ENCODE results near the gene RAP1GAP.

RAP1GAP gene

GRCh38 chr1:21596174-21596573 is 73.0 kb downstream of the RAP1GAP start:
- H3K4me3 ChIP-seq, result no peak overlapping the region
- H3K27me3 ChIP-seq, result no peaks in the 10 kb centered on the region; a peak in 1 of 22 replicates
- H3K4me2 ChIP-seq, result no peak overlapping the region
- no peak overlapping the region for H3K27ac ChIP-seq
- H4K20me1 ChIP-seq, result peaks cover 0 to 46% (median 0%) of the 10 kb centered on the region in 11 experiments; a peak in 7 of 22 replicates
- H3K36me3 ChIP-seq, result no peaks in the 10 kb centered on the region
- H3K4me1 ChIP-seq, result 0 out of 20 replicates have a peak, but pooled peaks cover 0 to under 1% (median 0%) of the 10 kb centered on the region in 10 experiments
- no peaks in the 10 kb centered on the region for H3K9me3 ChIP-seq (replicated peaks in 1 of 11)
- H3K9ac ChIP-seq, result no peak overlapping the region
- no peak for TF ChIP-seq Cebpa-rat (IDR thresholded peaks at IDR 0.05)

- Histone ChIP-seq H3K27ac (no peak overlapping the region), H3K36me3 (no peaks in the 10 kb centered on the region), H3K4me2 (no peak overlapping the region), H3K4me3 (no peak overlapping the region), H4K20me1 (peaks cover 0 to 49% (median 0%) of the 10 kb centered on the region in 11 experiments; a peak in 7 of 22 replicates), H3K27me3 (peaks cover 0 to 1% (median 0%) of the 10 kb centered on the region in 11 experiments; a peak in 1 of 22 replicates), H3K4me1 (peaks cover 0 to 10% (median 6%) of the 10 kb centered on the region in 10 experiments; a peak in 11 of 20 replicates), H3K9ac (no peak overlapping the region), H3K9me3 (replicated peaks in 1 of 11) (no peaks in the 10 kb centered on the region)
- no peak for TF ChIP-seq Cebpa-rat (IDR thresholded peaks at IDR 0.05)
Observed at GRCh38 chr1:21594935-21595897, 73.9 kb downstream of the RAP1GAP start.

GRCh38 chr1:21594501-21594900 is 74.7 kb downstream of the RAP1GAP start:
- H3K27me3 ChIP-seq, result peaks cover 0 to 7% (median 0%) of the 10 kb centered on the region in 11 experiments; a peak in 1 of 22 replicates
- TF ChIP-seq Cebpa-rat (IDR thresholded peaks at IDR 0.05), result no peak
- no peaks in the 10 kb centered on the region for H3K9me3 ChIP-seq (replicated peaks in 1 of 11)
- no peaks in the 10 kb centered on the region for H3K36me3 ChIP-seq
- H3K4me3 ChIP-seq, result no peak overlapping the region
- H4K20me1 ChIP-seq, result peaks cover 0 to 49% (median 0%) of the 10 kb centered on the region in 11 experiments; a peak in 7 of 22 replicates
- H3K27ac ChIP-seq, result no peak overlapping the region
- H3K4me1 ChIP-seq, result peaks cover 0 to 15% (median 9%) of the 10 kb centered on the region in 10 experiments; a peak in 11 of 20 replicates
- no peak overlapping the region for H3K4me2 ChIP-seq
- no peak overlapping the region for H3K9ac ChIP-seq

- Histone ChIP-seq H3K9me3 (replicated peaks in 1 of 11) (no peaks in the 10 kb centered on the region), H3K27me3 (0 out of 22 replicates have a peak, but pooled peaks cover 0 to 7% (median 0%) of the 10 kb centered on the region in 11 experiments), H3K9ac (no peak overlapping the region), H3K36me3 (no peaks in the 10 kb centered on the region), H4K20me1 (peaks cover 0 to 46% (median 0%) of the 10 kb centered on the region in 11 experiments; a peak in 6 of 22 replicates), H3K4me3 (no peak overlapping the region), H3K27ac (no peak overlapping the region), H3K4me1 (peaks cover 0 to 15% (median 9%) of the 10 kb centered on the region in 10 experiments; a peak in 11 of 20 replicates), H3K4me2 (no peak overlapping the region)
- TF ChIP-seq Cebpa-rat (IDR thresholded peaks at IDR 0.05), result no peak
Observed at GRCh38 chr1:21593231-21593630, 75.9 kb downstream of the RAP1GAP start.

- H3K27ac ChIP-seq, result no peak overlapping the region
- no peak overlapping the region for H3K9ac ChIP-seq
- H3K4me3 ChIP-seq, result no peak overlapping the region
- no peaks in the 10 kb centered on the region for H3K9me3 ChIP-seq (replicated peaks in 1 of 11)
- TF ChIP-seq Cebpa-rat (IDR thresholded peaks at IDR 0.05), result no peak
- H3K4me1 ChIP-seq, result peaks cover 0 to 25% (median 11%) of the 10 kb centered on the region in 10 experiments; a peak in 12 of 20 replicates
- H4K20me1 ChIP-seq, result peaks cover 0 to 46% (median 0%) of the 10 kb centered on the region in 11 experiments; a peak in 7 of 22 replicates
- no peak overlapping the region for H3K4me2 ChIP-seq
- peaks cover 0 to 7% (median 0%) of the 10 kb centered on the region in 11 experiments; a peak in 1 of 22 replicates for H3K27me3 ChIP-seq
- no peaks in the 10 kb centered on the region for H3K36me3 ChIP-seq
Observed at GRCh38 chr1:21592086-21592865, 76.9 kb downstream of the RAP1GAP start.

GRCh38 chr1:21590934-21591333 is 78.2 kb downstream of the RAP1GAP start:
- H3K4me2 ChIP-seq, result peak overlapping the region in 6 of 11 experiments; percentile 15 to 60 (median 40); a peak in 8 of 22 replicates
- H3K27ac ChIP-seq, result no peak overlapping the region
- H3K36me3 ChIP-seq, result no peaks in the 10 kb centered on the region
- H3K9ac ChIP-seq, result no peak overlapping the region
- no peak overlapping the region for H3K4me3 ChIP-seq
- H3K9me3 ChIP-seq (replicated peaks in 1 of 11), result no peaks in the 10 kb centered on the region
- H3K4me1 ChIP-seq, result peaks cover 0 to 38% (median 22%) of the 10 kb centered on the region in 10 experiments; a peak in 14 of 20 replicates
- H4K20me1 ChIP-seq, result peaks cover 0 to 38% (median 0%) of the 10 kb centered on the region in 11 experiments; a peak in 7 of 22 replicates
- no peak for TF ChIP-seq Cebpa-rat (IDR thresholded peaks at IDR 0.05)
- peaks cover 0 to 7% (median 0%) of the 10 kb centered on the region in 11 experiments; a peak in 1 of 22 replicates for H3K27me3 ChIP-seq

- Histone ChIP-seq H3K4me3 (no peak overlapping the region), H4K20me1 (peaks cover 0 to 35% (median 0%) of the 10 kb centered on the region in 11 experiments; a peak in 5 of 22 replicates), H3K9me3 (replicated peaks in 1 of 11) (no peaks in the 10 kb centered on the region), H3K9ac (no peak overlapping the region), H3K27me3 (peaks cover 0 to 7% (median 0%) of the 10 kb centered on the region in 11 experiments; a peak in 1 of 22 replicates), H3K27ac (no peak overlapping the region), H3K4me2 (peak overlapping the region in 8 of 11 experiments; percentile 5 to 60 (median 35); a peak in 13 of 22 replicates), H3K36me3 (no peaks in the 10 kb centered on the region), H3K4me1 (peaks cover 0 to 45% (median 25%) of the 10 kb centered on the region in 10 experiments; a peak in 14 of 20 replicates)
- no peak for TF ChIP-seq Cebpa-rat (IDR thresholded peaks at IDR 0.05)
Observed at GRCh38 chr1:21590126-21590880, 78.9 kb downstream of the RAP1GAP start.

- peak overlapping the region in 2 of 11 experiments; percentile 48 to 52; a peak in 2 of 22 replicates for H3K4me2 ChIP-seq
- no peaks in the 10 kb centered on the region for H3K36me3 ChIP-seq
- peaks cover 0 to 30% (median 0%) of the 10 kb centered on the region in 11 experiments; a peak in 4 of 22 replicates for H4K20me1 ChIP-seq
- peaks cover 0 to 51% (median 28%) of the 10 kb centered on the region in 10 experiments; a peak in 14 of 20 replicates for H3K4me1 ChIP-seq
- H3K27me3 ChIP-seq, result peaks cover 0 to 7% (median 0%) of the 10 kb centered on the region in 11 experiments; a peak in 1 of 22 replicates
- H3K4me3 ChIP-seq, result no peak overlapping the region
- H3K9ac ChIP-seq, result no peak overlapping the region
- TF ChIP-seq Cebpa-rat (IDR thresholded peaks at IDR 0.05), result no peak
- H3K27ac ChIP-seq, result no peak overlapping the region
- no peaks in the 10 kb centered on the region for H3K9me3 ChIP-seq (replicated peaks in 1 of 11)
Observed at GRCh38 chr1:21589618-21590017, 79.5 kb downstream of the RAP1GAP start.
